Measurements from ENCODE around the gene SLCO4A1.

GRCh38 chr20:62677678-62678077, 35.4 kb downstream of the SLCO4A1 start:
- no peak for TF ChIP-seq POLR2A (IDR thresholded peaks at IDR 0.05; ENCODE audit: low read length)
- TF ChIP-seq GATA1 (IDR thresholded peaks at IDR 0.05; ENCODE audit: low read depth, low read length) = no peak
